SK-N-MC (cell line): ENCODE data around the gene PPAN.

Experiments used
- EZH2 ChIP-seq: fragments of 200-600 bp; sonication (generic); IDR thresholded peaks from one replicate; pipeline ENCODE4 v1.6.1; 2017; ENCODE audit warnings: antibody characterized with exemption
- POLR2AphosphoS5 ChIP-seq: IDR thresholded peaks from 2 replicates; pipeline ENCODE4 v1.6.1; 2012; ENCODE audit warnings: mild to moderate bottlenecking, low read depth, low read length, borderline replicate concordance

DNA sequence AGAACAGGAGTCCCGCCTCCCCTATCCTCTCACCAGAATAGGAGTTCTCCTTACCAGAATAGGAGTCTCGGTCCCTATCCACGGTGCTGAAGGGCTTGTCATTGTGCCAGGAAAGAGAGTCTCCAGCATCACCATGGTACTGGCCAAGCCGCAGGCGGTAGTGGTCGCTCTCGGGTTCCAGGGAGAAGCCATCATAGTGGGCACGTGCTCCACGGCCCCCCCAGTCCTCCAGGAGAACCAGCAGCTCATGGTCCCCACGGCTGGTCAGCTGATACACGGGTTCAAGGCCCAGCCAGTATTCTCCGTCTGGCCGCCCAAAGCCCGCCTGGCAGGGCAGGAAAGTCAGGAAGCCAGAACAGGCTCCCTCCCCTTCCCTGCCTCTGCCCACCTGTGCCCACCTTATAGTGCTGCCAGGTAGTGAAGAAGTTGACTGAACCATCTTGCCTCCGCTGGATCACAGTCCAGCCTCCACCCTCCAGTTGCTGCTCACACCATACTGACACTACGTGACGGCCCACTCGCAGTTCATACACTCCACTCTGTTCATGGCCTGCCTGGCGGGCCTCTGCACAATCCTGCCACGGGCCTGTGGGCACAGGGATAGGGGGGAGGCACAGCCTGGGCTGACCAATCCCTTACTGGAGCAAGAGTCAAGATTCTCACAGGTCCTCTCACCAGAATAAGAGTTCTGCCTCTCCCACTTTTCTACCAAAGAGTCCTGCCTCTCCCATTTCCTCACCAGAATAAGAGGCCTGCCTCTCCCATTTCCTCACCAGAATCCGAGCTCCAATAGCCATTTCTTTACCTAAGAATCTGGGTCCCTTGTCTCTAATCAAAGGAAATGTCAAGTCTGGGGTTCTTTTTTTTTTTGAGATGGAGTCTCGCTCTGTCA is 12.6 kb upstream of the PPAN start:
- TF ChIP-seq EZH2 (no peak), POLR2AphosphoS5 (no peak)
